Upper lobe of left lung (tissue), 4 donors: ENCODE data around the gene WDR38.

Source experiments
- EP300 ChIP-seq, 4 donors: sonication (generic); formaldehyde crosslinking; IDR thresholded peaks; one replicate each; pipeline ENCODE4 v1.5.1; 2017; ENCODE audit warnings: antibody characterized with exemption in 4 of 4, control low read depth in 2 of 4
- POLR2A ChIP-seq, 4 donors: fragments of 450-650 bp; IDR thresholded peaks; one replicate each; pipeline ENCODE4 v1.5.1; 2016 to 2017; ENCODE audit warnings: antibody characterized with exemption in 4 of 4, mild to moderate bottlenecking in 2 of 4
- POLR2AphosphoS5 ChIP-seq, 2 donors: sonication (generic); formaldehyde crosslinking; IDR thresholded peaks; one replicate each; pipeline ENCODE4 v1.5.1; 2017; ENCODE audit warnings: antibody characterized with exemption in 2 of 2
- TF ChIP-seq, protein P1 (sequence below), 6 experiments: fragments of 450-650 bp in 4 of 6; fragments of 200-600 bp in 2 of 6; sonication (generic) in 2 of 6; IDR thresholded peaks; one replicate each; pipeline ENCODE4 v1.5.1; 2016 to 2019; ENCODE audit warnings: antibody characterized with exemption in 6 of 6

DNA sequence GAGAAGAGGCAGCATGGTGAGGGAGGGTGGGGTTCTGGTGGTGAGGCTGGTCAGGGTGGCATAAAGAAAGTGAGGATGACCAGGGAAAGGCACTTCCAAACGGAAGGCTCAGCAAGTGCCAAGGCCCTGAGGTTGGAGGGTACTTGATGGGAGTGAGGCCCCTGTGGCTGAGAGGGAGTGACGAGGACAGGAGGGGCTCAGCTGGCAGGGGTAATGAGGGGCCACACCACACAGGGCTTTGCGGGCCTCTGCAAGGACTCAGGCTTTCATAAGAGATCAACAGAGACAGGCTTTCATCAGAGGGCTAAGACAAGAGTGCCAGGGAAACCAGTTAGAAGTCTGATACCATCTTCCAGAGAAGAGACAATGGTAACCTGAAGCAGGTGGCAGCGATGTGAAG lies 32.3 kb downstream of the WDR38 start:
- TF ChIP-seq EP300 (IDR thresholded peaks at IDR 0.05), result no peak
- TF ChIP-seq, protein P1, sequence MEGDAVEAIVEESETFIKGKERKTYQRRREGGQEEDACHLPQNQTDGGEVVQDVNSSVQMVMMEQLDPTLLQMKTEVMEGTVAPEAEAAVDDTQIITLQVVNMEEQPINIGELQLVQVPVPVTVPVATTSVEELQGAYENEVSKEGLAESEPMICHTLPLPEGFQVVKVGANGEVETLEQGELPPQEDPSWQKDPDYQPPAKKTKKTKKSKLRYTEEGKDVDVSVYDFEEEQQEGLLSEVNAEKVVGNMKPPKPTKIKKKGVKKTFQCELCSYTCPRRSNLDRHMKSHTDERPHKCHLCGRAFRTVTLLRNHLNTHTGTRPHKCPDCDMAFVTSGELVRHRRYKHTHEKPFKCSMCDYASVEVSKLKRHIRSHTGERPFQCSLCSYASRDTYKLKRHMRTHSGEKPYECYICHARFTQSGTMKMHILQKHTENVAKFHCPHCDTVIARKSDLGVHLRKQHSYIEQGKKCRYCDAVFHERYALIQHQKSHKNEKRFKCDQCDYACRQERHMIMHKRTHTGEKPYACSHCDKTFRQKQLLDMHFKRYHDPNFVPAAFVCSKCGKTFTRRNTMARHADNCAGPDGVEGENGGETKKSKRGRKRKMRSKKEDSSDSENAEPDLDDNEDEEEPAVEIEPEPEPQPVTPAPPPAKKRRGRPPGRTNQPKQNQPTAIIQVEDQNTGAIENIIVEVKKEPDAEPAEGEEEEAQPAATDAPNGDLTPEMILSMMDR (IDR thresholded peaks at IDR 0.05), result no peak
- TF ChIP-seq POLR2A (IDR thresholded peaks at IDR 0.05), result no peak
- TF ChIP-seq POLR2AphosphoS5 (IDR thresholded peaks at IDR 0.05), result no peak
